HG03439 (cell line): ENCODE measurements around the gene TRIM7.
"Not testable (repeated sequence)": the region's sequence is repeated elsewhere in the genome, so short reads cannot be mapped to it uniquely, and the experiment has no call there.

Experiments
- ATAC-seq: cut with Tn5 transposase; IDR thresholded peaks from one replicate; pipeline ENCODE4 v1.9.1; 2021; ENCODE audit warnings: mild to moderate bottlenecking, moderate library complexity; ENCODE audit not compliant: unreplicated experiment

TRIM7 gene

GRCh38 chr5:181214249-181214648 lies 9.3 kb upstream of the TRIM7 start:
- ATAC-seq: not testable (repeated sequence)

DNA sequence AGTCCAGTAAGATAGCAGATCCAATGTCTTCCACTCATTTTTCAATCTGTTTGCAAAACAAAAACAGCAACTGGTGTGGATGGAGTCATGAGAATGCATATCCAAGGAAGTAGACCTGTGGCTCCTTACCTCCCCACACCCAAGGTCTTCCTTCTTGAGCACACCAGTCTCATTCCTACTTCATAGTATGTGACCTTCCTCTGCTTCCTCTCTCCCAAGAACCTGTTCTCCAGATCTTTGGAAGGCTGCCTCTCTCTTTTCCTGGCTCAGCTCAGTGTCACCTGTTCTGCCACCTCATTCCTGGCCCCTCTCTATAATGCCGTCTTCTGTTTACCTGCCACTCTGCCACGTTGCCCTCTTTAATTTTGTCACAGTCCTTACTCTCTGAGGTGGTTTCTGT lies 7.9 kb upstream of the TRIM7 start:
- ATAC-seq: no peak

- ATAC-seq: no peak
These were observed 7.1 kb upstream of the TRIM7 start for GRCh38 chr5:181212080-181212479.

DNA sequence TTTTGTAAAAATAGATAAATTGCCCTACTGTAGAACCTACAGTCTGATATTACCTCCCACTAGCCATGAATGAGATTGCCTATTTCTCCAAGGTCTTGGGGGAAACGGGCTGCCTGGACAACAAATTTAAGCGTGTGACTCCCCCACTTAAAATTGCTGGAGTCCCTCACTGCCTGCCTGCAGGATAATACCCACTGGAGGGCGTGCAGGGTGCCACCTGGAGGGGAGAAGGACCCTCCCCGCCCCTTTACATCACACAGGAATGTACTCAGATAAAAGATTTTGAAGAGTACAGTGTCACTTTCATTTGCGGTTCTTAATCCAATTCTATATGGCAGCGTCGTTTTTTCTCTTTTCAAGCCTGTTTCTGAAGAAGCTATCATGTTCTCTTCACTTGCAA lies 6.2 kb upstream of the TRIM7 start:
- no peak for ATAC-seq

- not testable (repeated sequence) for ATAC-seq
These were observed 5.7 kb upstream of the TRIM7 start for GRCh38 chr5:181210698-181211097.

DNA sequence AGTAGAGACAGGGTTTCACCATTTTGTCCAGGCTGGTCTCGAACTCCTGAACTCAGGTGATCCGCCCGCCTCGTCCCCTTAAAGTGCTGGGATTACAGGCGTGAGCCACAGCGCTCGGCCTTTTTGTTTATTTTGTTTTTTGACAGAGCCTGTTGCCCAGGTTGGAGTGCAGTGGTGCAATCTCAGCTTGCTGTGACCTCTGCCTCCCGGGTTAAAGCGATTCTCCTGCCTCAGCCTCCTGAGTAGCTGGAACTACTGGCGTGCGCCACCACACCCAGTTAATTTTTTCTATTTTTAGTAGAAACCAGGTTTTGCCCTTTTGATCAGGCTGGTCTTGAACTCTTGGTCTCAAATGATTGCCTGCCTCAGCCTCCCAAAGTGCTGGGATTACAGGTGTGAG lies 5.2 kb upstream of the TRIM7 start:
- ATAC-seq: not testable (repeated sequence)

DNA sequence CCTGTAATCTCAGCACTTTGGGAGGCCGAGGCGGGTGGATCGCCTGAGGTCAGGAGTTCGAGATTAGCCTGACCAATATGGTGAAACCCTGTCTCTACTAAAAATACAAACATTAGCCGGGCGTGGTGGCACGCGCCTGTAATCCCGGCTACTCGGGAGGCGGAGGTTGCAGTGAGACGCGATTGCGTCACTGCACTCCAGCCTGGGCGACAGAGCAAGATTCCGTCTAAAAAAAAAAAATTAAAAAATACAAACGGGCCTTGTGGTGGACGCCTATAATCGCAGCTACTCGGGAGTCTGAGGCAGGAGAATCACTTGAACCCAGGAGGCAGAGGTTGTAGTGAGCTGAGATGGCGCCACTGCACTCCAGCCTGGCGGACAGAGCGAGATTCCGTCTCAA lies 4.0 kb upstream of the TRIM7 start:
- ATAC-seq: not testable (repeated sequence)

DNA sequence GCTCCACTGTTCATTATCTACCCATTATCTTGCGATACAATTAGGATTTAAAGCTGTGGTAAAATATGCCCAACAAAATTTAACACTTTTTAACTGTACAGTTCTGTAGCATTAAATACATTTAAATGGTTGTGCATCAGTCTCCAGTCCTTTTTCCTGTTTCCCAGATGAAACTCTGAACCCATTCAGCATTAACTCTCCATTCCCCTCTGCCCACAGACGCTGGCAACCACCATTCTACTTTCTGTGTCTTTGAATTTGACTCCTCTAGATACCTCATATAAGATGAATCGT lies 2.9 kb upstream of the TRIM7 start:
- no peak for ATAC-seq

- ATAC-seq: peak; percentile 36
These were observed 2.4 kb upstream of the TRIM7 start for GRCh38 chr5:181207214-181207959.

DNA sequence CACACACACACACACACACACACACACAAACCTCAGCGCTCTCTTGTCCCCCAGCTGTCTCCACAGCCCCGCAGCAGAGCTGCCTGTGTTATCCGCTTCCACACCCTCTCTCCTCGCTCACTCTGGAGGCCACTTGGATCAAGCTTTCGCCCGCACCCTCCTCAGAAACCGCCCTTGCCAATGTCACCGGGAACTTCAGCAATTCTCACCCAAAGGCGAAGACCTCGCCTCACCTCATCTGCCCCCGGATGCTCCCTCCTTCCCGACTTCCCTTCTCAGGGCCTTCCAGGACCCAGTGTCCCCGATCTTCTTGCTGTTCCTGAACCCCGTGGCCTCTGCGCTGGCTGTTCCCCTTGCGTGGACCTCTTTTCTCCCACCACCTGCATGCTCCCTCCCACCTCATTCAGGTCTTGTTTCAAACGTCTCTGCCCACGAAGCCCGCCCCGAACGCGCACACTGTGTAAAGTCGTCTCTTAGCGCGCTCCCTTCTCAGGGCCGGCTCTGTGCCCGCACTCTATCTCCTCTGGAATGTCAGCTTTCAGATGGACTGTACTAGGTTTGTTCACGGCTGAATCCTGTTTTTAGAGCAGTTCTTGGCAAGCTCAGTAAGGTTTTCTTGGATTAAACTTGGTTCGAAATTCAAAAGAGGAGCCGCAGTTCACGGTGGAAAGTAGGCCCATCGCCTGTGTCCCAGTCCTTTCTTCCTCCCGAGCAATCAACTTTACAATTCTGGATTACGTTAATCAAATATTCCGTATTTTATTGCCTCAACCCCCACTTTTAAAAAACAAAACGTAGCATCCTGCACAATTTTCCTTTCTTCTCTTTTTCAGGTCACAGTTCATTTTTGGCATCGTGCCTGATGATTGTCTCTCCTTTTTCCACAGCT lies 1.0 kb upstream of the TRIM7 start:
- no peak for ATAC-seq

- no peak for ATAC-seq
These were observed 727 bp downstream of the TRIM7 start for GRCh38 chr5:181204113-181204825.

GRCh38 chr5:181203777-181204112 lies 1.3 kb downstream of the TRIM7 start:
- no peak for ATAC-seq

DNA sequence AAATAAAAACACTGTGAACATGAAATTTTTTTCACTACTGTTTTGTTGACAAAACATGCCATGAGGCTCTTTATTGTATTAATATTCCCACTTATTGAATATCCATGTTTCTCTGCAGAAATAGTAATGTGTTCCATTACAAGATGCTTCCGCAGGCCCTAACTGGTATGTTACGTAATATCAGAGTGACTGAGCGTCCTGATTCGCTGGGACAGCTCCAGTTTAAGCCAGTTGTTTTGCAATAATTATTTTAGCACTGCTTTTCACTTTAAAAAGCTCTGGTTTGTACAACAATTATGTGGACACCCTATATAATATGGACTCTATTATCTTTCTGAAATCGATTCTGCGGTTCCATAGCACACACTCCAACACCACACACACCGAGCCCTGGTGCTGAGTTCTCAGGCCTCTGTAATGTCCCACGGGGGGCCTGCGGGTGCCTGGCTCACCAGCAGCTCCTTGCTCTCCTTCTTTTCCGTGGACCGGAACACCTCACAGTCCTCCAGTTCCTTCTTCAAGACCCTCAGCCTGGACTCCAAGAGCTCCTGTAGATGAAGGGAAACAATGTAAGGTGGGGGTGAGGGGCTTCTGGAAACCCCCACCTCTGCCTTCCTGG lies 1.8 kb downstream of the TRIM7 start:
- ATAC-seq: no peak

- no peak for ATAC-seq
These were observed 4.2 kb downstream of the TRIM7 start for GRCh38 chr5:181200816-181201215.

DNA sequence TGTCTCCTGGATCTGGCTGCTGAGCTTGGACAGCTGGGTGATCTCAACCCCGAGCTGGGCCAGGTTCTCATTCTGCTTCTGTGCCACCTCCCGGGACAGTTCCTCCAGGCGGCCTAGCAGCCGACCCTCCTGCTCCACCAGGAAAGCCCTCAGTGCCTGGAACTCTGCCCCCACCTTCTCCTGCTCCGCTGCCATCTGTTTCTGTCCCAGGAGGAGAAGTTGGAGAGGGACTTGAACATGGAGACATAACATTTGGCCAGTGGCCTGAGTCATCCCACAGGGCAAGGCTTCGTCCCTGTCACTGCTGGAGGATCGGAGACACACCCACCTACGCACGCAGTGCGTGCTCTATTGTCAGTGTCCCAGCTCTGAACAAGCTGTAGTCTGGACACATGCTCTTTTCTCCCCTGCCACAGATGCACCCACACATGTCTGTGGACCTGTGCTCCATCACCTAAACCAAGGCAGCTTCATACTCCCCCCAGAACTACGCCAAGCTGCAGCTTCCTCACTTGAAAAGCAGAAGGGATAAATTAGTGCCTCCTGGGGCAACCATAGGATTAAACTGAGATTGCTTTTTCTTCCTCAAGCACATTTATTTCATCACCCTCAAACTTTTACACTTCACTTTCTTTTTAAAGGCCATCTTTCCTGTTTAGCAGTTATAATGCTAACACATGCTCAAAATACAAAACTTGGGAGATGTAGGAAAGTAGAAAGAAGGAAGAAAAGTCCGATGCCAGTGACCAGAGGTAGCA lies 4.9 kb downstream of the TRIM7 start:
- ATAC-seq: no peak

GRCh38 chr5:181198905-181199519 lies 6.0 kb downstream of the TRIM7 start:
- peak; percentile 75 for ATAC-seq

- ATAC-seq: no peak
These were observed 6.8 kb downstream of the TRIM7 start for GRCh38 chr5:181198106-181198685.

DNA sequence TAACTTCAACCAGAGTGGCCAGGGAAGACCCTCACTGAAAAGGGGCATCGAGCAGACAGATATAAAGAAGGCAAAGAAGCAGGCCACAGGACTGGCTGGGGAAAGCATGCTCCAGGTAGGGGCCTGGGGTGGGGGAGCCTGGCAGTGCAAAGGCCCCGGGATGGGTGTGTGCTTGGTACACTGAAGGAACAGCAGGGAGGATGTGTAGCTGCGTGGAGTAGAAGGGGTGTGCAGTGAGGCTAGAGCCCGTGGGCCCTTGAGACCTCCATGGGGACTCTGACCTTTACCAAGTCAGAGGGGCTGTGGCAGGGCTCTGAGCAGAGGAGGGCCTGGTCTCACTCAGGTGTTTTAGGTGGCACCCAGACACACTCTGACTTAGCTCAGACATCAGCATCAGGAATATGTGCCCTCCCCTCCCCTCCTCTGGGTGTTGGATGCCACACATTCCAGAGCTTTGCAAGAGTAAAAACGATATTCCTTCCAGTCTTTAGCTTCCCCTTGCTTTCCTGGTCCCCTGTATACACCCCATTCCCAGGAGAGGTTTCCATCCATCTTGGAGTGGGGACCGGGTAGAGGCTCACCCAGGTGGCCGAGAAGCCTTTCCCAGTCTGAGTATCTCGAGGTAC lies 7.6 kb downstream of the TRIM7 start:
- no peak for ATAC-seq

- no peak for ATAC-seq
These were observed 9.7 kb downstream of the TRIM7 start for GRCh38 chr5:181195249-181195761.
